K562 (cell line): ENCODE data around the gene NKD1. TPM values are rescaled to one million over a fixed set of nuclear protein-coding genes. Genes with fewer than 3 reads are reported as not detected.

Experiments
- ATAC-seq: fragments of 200-7000 bp; cut with Tn5 transposase; 3 replicates; pipeline ENCODE4 v1.9.1; 2020; ENCODE audit warnings: moderate library complexity
- BruUV-seq: library from RNA; stranded (reverse); fragments of 400-500 nt; replicated peaks from 2 replicates; lab custom pipeline; 2021; lab: Mats Ljungman, UMichigan
- CTCF ChIA-PET: fragments of 300-600 bp; formaldehyde crosslinking; extraction: SDS; loops from one replicate; lab custom pipeline; 2021; ENCODE audit warnings: low intra/inter-chr PET ratio; lab: Yijun Ruan, JAX
- POLR2A ChIA-PET: fragments of 300-600, 350-650 bp; sonication (Branson Sonifier 250); formaldehyde crosslinking; extraction: SDS; loops from one replicate; lab custom pipeline; 2021; ENCODE audit warnings: antibody characterized with exemption, inconsistent platforms; lab: Yijun Ruan, JAX
- DNase-seq, 4 experiments: peaks; one replicate each; pipeline versions ENCODE4 v3.0.0 to v3.0.0-alpha.2; 2011 to 2018; ENCODE audit warnings: low spot score in 3 of 4, mixed read lengths in 3 of 4; ENCODE audit errors: extremely low read depth in 1 of 4
- FAIRE-seq: peaks from 2 replicates; lab custom pipeline; 2011; peaks lifted over from hg19 to GRCh38; lab: Jason Lieb, UNC
- H2AFZ ChIP-seq: 2 replicates; pipeline ENCODE4 v1.6.0; 2011; ENCODE audit warnings: low read depth, low read length, control low read depth, inconsistent platforms
- H3K27ac ChIP-seq: fragments of 200-600 bp; 3 replicates; pipeline ENCODE4 v1.8.0; 2011; ENCODE audit warnings: low read depth, mild to moderate bottlenecking, control low read depth, inconsistent platforms, low read length, moderate library complexity, mixed read lengths; ENCODE audit errors: extremely low read depth
- H3K27me3 ChIP-seq, 2 experiments: fragments of 300-600 bp in 1 of 2; 2 replicates in 1 of 2; 3 replicates in 1 of 2; pipeline versions ENCODE4 v1.6.0 to v1.8.0; 2011; ENCODE audit warnings: inconsistent platforms in 2 of 2, low read length in 2 of 2, mild to moderate bottlenecking in 1 of 2, mixed read lengths in 1 of 2, moderate library complexity in 1 of 2; ENCODE audit not compliant: control insufficient read depth in 2 of 2, insufficient read depth in 2 of 2
- H3K36me3 ChIP-seq: fragments of 300-600 bp; 3 replicates; pipeline ENCODE4 v1.8.0; 2011; ENCODE audit warnings: mild to moderate bottlenecking, low read length, inconsistent platforms; ENCODE audit not compliant: control insufficient read depth, insufficient read depth
- H3K4me1 ChIP-seq, 2 experiments: fragments of 200-600 bp in 1 of 2; replicated peaks in 1 of 2; 2 replicates in 1 of 2; 3 replicates in 1 of 2; pipeline versions ENCODE4 v1.5.1 to v1.8.0; 2011; ENCODE audit warnings: inconsistent platforms in 2 of 2, low read length in 2 of 2, mild to moderate bottlenecking in 1 of 2, mixed read lengths in 1 of 2, moderate library complexity in 1 of 2; ENCODE audit not compliant: control insufficient read depth in 2 of 2, insufficient read depth in 2 of 2
- H3K4me2 ChIP-seq: 2 replicates; pipeline ENCODE4 v1.6.1; 2011; ENCODE audit warnings: low read length, control low read depth, inconsistent platforms, mixed read lengths; ENCODE audit not compliant: insufficient read depth
- H3K4me3 ChIP-seq: fragments of 200-600 bp; sonication (generic), shearing (Covaris generic); 2 replicates; pipeline ENCODE4 v1.5.1; 2016; ENCODE audit warnings: control low read depth, inconsistent platforms
- H3K79me2 ChIP-seq: fragments of 200-600 bp; 3 replicates; pipeline ENCODE4 v1.8.0; 2011; ENCODE audit warnings: low read length, inconsistent platforms; ENCODE audit not compliant: control insufficient read depth, insufficient read depth
- H3K9ac ChIP-seq, 2 experiments: 2 replicates each; pipeline versions ENCODE4 v1.6.0 to v1.6.1; 2011; ENCODE audit warnings: low read depth in 2 of 2, low read length in 2 of 2, control low read depth in 1 of 2, inconsistent platforms in 1 of 2, mild to moderate bottlenecking in 1 of 2, mixed read lengths in 1 of 2; ENCODE audit not compliant: insufficient read depth in 1 of 2
- H3K9me1 ChIP-seq: one replicate; pipeline ENCODE4 v1.6.0; 2011; ENCODE audit warnings: inconsistent platforms, mild to moderate bottlenecking, low read length, moderate library complexity; ENCODE audit not compliant: control insufficient read depth, insufficient read depth
- H3K9me3 ChIP-seq: replicated peaks from 2 replicates; pipeline ENCODE4 v1.5.1; 2011; ENCODE audit warnings: low read depth, low read length, inconsistent platforms; ENCODE audit not compliant: control insufficient read depth, insufficient read depth
- H4K20me1 ChIP-seq: replicated peaks from 2 replicates; pipeline ENCODE4 v1.6.1; 2011; ENCODE audit warnings: low read length, inconsistent platforms, mixed read lengths; ENCODE audit not compliant: control insufficient read depth, insufficient read depth
- CAMTA2 ChIP-seq: fragments of 250-450 bp; sonication (Bioruptor Pico); conservative IDR thresholded peaks from 2 replicates; pipeline ENCODE4 v1.5.1; 2022
- CTBP1 ChIP-seq: fragments of 450-650 bp; IDR thresholded peaks from 2 replicates; pipeline ENCODE4 v1.6.1; 2016; ENCODE audit warnings: borderline replicate concordance
- FOXP1 ChIP-seq: sonication (generic); formaldehyde crosslinking; IDR thresholded peaks from 2 replicates; pipeline ENCODE4 v1.8.0; 2022; ENCODE audit warnings: mild to moderate bottlenecking, missing genetic modification reagents
- HBP1 ChIP-seq: fragments of 450-650 bp; formaldehyde crosslinking; IDR thresholded peaks from 2 replicates; pipeline ENCODE4 v1.4.0; 2022; ENCODE audit warnings: missing genetic modification characterization
- KAT2B ChIP-seq: IDR thresholded peaks from one replicate; pipeline ENCODE4 v1.6.1; 2012; ENCODE audit warnings: low read depth, mild to moderate bottlenecking, control low read depth, inconsistent platforms, low read length, moderate library complexity
- RAD21 ChIP-seq, 2 experiments: fragments of 250-450 bp in 1 of 2; fragments of 450-650 bp in 1 of 2; sonication (Bioruptor Pico) in 1 of 2; formaldehyde crosslinking in 1 of 2; IDR thresholded peaks in 1 of 2; conservative IDR thresholded peaks in 1 of 2; 2 replicates each; pipeline versions ENCODE4 v1.4.0 to v1.8.0; 2020 to 2022; ENCODE audit warnings: mild to moderate bottlenecking in 2 of 2, moderate library complexity in 1 of 2
- ZNF239 ChIP-seq: fragments of 250-450 bp; sonication (Bioruptor Pico); IDR thresholded peaks from 2 replicates; pipeline ENCODE4 v1.4.0; 2020; ENCODE audit warnings: mild to moderate bottlenecking
- ZNF589 ChIP-seq: fragments of 200-800 bp; sonication (Bioruptor generic); IDR thresholded peaks from 2 replicates; pipeline ENCODE4 v1.6.1; 2016; ENCODE audit warnings: low read depth, missing genetic modification characterization, missing compliant biosample characterization
- WGBS: fragments of 100-300 bp; shearing (Covaris generic); methylation state at CpG from one replicate; pipeline ENCODE4 v1.1.6; 2016; ENCODE audit warnings: low coverage, mixed read lengths; ENCODE audit not compliant: insufficient coverage; ENCODE audit errors: missing lambda C conversion rate; 5-methylcytosine and 5-hydroxymethylcytosine counted together
- in situ Hi-C: fragments of 300-500 bp; cut with MboI; formaldehyde crosslinking; loops from 4 replicates; pipeline ENCODE4 v1.15.0; 2018; ENCODE audit warnings: inconsistent platforms, mixed read lengths
- intact Hi-C: fragments of 100-400 bp; cut with micrococcal nuclease; formaldehyde crosslinking; loops from 2 replicates; pipeline ENCODE4 v1.14.2; 2022
- polyA plus RNA-seq, 8 experiments: library from polyadenylated mRNA; depleted of rRNA in 4 of 8; stranded (reverse) in 5 of 8; unstranded in 3 of 8; fragments of >200 nt; fragmentation: Nextera tagmentation in 2 of 8; fragmentation: Illumina TruSeq in 1 of 8; extraction: Ambion mirVana in 2 of 8; extraction: Trizol in 1 of 8; gene quantifications; 2 replicates each; pipeline versions ENCODE4 v1.2.1 to v1.2.3, GENCODE V29; 2011 to 2014; ENCODE audit warnings: inconsistent platforms in 1 of 8, missing spikeins in 1 of 8
- total RNA-seq, 7 experiments: library from RNA; depleted of rRNA in 6 of 7; stranded (reverse); fragments of >200 nt in 6 of 7; fragmentation: Illumina TruSeq in 2 of 7; extraction: Trizol in 2 of 7; gene quantifications; 2 replicates each; pipeline versions ENCODE4 v1.2.1 to v1.2.3, GENCODE V29; 2011 to 2021; ENCODE audit warnings: low replicate concordance in 1 of 7

Gene NKD1
- total and polyA plus RNA-seq, 9 of the 15 experiments (the other 6 are each of a cell fraction or from before 2014, with no cell fraction given) = under 0.01 to 0.24 (median 0.04) TPM; not detected in 2

DNA sequence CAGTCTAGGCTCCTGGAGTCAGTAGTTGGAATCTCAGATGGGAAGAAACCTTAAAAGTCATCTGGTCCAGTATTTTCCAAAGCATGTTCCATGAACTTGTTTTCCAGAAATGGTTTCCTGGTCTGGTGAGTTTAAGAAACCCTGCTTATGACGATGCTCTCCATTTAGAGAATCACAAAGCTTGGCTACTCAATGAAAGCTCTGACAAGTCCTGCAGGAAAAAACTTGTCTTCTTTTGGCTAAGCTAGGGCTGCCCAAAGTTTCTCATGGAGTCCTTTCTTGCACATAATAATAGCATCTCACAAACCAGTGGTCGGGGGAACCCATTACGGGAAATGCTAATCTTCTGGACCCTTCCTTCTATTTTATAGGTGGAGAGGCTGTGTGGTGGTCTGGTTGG lies 5.5 kb upstream of the NKD1 start:
- Histone ChIP-seq H3K4me2 (no peak overlapping the region), H3K9me1 (no peaks in the 10 kb centered on the region), H3K79me2 (no peaks in the 10 kb centered on the region), H3K27ac (no peak overlapping the region), H3K9ac (no peak overlapping the region), H3K4me1 (peaks cover 0 to 4% of the 10 kb centered on the region in 2 experiments; a peak in 2 of 5 replicates), H4K20me1 (no peaks in the 10 kb centered on the region), H3K9me3 (no peaks in the 10 kb centered on the region), H3K27me3 (peaks cover 9 to 20% of the 10 kb centered on the region in 2 experiments; a peak in 2 of 5 replicates), H3K4me3 (no peak overlapping the region), H2AFZ (no peak overlapping the region), H3K36me3 (no peaks in the 10 kb centered on the region)
- ATAC-seq = no peak
- 0% methylated on average over 3 of the region's 3 CpGs for WGBS
- DNase-seq = no peak
- no TSS peak for BruUV-seq
- in situ Hi-C loops = no loop called here
- ChIA-PET POLR2A (no interaction called here), CTCF (no interaction called here)
- intact Hi-C loops = no loop called here
- FAIRE-seq = no peak
- TF ChIP-seq FOXP1 (CRISPR knock-in tag) (no peak), RAD21 (CRISPR knock-in tag; conservative IDR thresholded peaks at IDR 0.05 in 1 of 2, IDR thresholded peaks at IDR 0.05 in 1 of 2) (no peak), ZNF239 (CRISPR knock-in tag) (peak; percentile 86)

- in situ Hi-C loops = no loop called here
- no peaks in the 10 kb centered on the region for H3K9me3 ChIP-seq
- H3K4me2 ChIP-seq = no peak overlapping the region
- peaks cover 13 to 17% of the 10 kb centered on the region in 2 experiments; a peak in 4 of 5 replicates for H3K27me3 ChIP-seq
- no peaks in the 10 kb centered on the region for H3K79me2 ChIP-seq
- ChIA-PET POLR2A (no interaction called here), CTCF (no interaction called here)
- H3K4me3 ChIP-seq = no peak overlapping the region
- H2AFZ ChIP-seq = no peak overlapping the region
- no TSS peak for BruUV-seq
- H3K36me3 ChIP-seq = no peaks in the 10 kb centered on the region
- no peak overlapping the region for H3K9ac ChIP-seq
- DNase-seq (no peak), ATAC-seq (no peak), FAIRE-seq (no peak)
- peaks cover 0 to 18% of the 10 kb centered on the region in 2 experiments; a peak in 2 of 5 replicates for H3K4me1 ChIP-seq
- H4K20me1 ChIP-seq = no peaks in the 10 kb centered on the region
- WGBS = 0% methylated on average over 2 of the region's 2 CpGs
- H3K27ac ChIP-seq = no peak overlapping the region
- intact Hi-C loops = no loop called here
- H3K9me1 ChIP-seq = no peaks in the 10 kb centered on the region
- no peak for TF ChIP-seq ZNF589 (CRISPR knock-in tag)
- TF ChIP-seq CTBP1 = no peak
- TF ChIP-seq KAT2B = no peak
- no peak for TF ChIP-seq HBP1 (CRISPR knock-in tag)
- TF ChIP-seq CAMTA2 (CRISPR knock-in tag) = no peak
These were observed 2.1 kb upstream of the NKD1 start for GRCh38 chr16:50546125-50546524.
